Stimulated activated CD8-positive, alpha-beta memory T cell treated with anti-CD3 and anti-CD28 coated beads, Interleukin-12 subunit alpha, Interleukin-12 subunit beta, amount 100 ng/mL, for 4 hours (primary cell): ENCODE data around the gene SSBP1.
"Not testable (repeated sequence)": the region's sequence is repeated elsewhere in the genome, so short reads cannot be mapped to it uniquely, and the experiment has no call there.

Source experiments
- DNase-seq: peaks from one replicate; pipeline ENCODE4 v3.0.0-alpha.2; 2020; ENCODE audit warnings: low read depth

The SSBP1 gene

GRCh38 chr7:141709749-141710148 lies 28.4 kb upstream of the SSBP1 start:
- DNase-seq: no peak

- DNase-seq: no peak
Measured at GRCh38 chr7:141710301-141710700, 27.9 kb upstream of the SSBP1 start.

- DNase-seq: no peak
Measured at GRCh38 chr7:141712603-141713255, 25.4 kb upstream of the SSBP1 start.

GRCh38 chr7:141713890-141714289 lies 24.3 kb upstream of the SSBP1 start:
- no peak for DNase-seq

- DNase-seq: no peak
Measured at GRCh38 chr7:141714571-141714970, 23.6 kb upstream of the SSBP1 start.

- no peak for DNase-seq
Measured at GRCh38 chr7:141715018-141715417, 23.1 kb upstream of the SSBP1 start.

GRCh38 chr7:141715794-141716689 lies 22.1 kb upstream of the SSBP1 start:
- no peak for DNase-seq

- no peak for DNase-seq
Measured at GRCh38 chr7:141717450-141717849, 20.7 kb upstream of the SSBP1 start.

GRCh38 chr7:141722529-141722928 lies 15.6 kb upstream of the SSBP1 start:
- DNase-seq: no peak

- no peak for DNase-seq
Measured at GRCh38 chr7:141729020-141729419, 9.1 kb upstream of the SSBP1 start.

GRCh38 chr7:141731476-141732149 lies 6.5 kb upstream of the SSBP1 start:
- DNase-seq: no peak

GRCh38 chr7:141737118-141737835 lies 881 bp upstream of the SSBP1 start:
- DNase-seq: no peak

- DNase-seq: no peak
Measured at GRCh38 chr7:141738592-141739013, 445 bp downstream of the SSBP1 start.

- no peak for DNase-seq
Measured at GRCh38 chr7:141739250-141739649, 1.1 kb downstream of the SSBP1 start.

GRCh38 chr7:141742229-141742628 lies 4.1 kb downstream of the SSBP1 start:
- DNase-seq: no peak

- DNase-seq: no peak
Measured at GRCh38 chr7:141744131-141744530, 6.0 kb downstream of the SSBP1 start.

- no peak for DNase-seq
Measured at GRCh38 chr7:141748396-141748795, 10.2 kb downstream of the SSBP1 start.

GRCh38 chr7:141751904-141752303 lies 13.7 kb downstream of the SSBP1 start:
- not testable (repeated sequence) for DNase-seq

- no peak for DNase-seq
Measured at GRCh38 chr7:141752634-141753033, 14.5 kb downstream of the SSBP1 start.

GRCh38 chr7:141754939-141755338 lies 16.8 kb downstream of the SSBP1 start:
- DNase-seq: no peak

- DNase-seq: no peak
Measured at GRCh38 chr7:141763797-141764196, 25.6 kb downstream of the SSBP1 start, which contains the start of gene TAS2R3. Gene TAS2R3, plus strand, starts transcription at chr7:141764097. Its CDS starts 62 bp downstream, at chr7:141764159.

GRCh38 chr7:141770083-141770583 lies 32.0 kb downstream of the SSBP1 start:
- not testable (repeated sequence) for DNase-seq
